GM19193 (cell line): ENCODE measurements around the gene NEAT1.

Experiments
- POLR2A ChIP-seq: IDR thresholded peaks from 4 replicates; pipeline ENCODE4 v1.6.1; 2011; ENCODE audit not compliant: insufficient read depth, insufficient read length; ENCODE audit errors: extremely low read depth

The NEAT1 gene

GRCh38 chr11:65382804-65383368, 39.7 kb upstream of the NEAT1 start:
- no peak for TF ChIP-seq POLR2A

- no peak for TF ChIP-seq POLR2A
Measured at GRCh38 chr11:65383778-65384177, 38.8 kb upstream of the NEAT1 start.

GRCh38 chr11:65384301-65384889, 38.2 kb upstream of the NEAT1 start:
- no peak for TF ChIP-seq POLR2A

- peak; percentile 85 for TF ChIP-seq POLR2A
Measured at GRCh38 chr11:65386307-65387140, 36.1 kb upstream of the NEAT1 start, which contains the start of gene FRMD8. Gene FRMD8 (plus strand): TSS chr11:65386637. CDS start chr11:65387037, 400 bp downstream.

GRCh38 chr11:65388731-65389130, 33.9 kb upstream of the NEAT1 start:
- TF ChIP-seq POLR2A = no peak

GRCh38 chr11:65389294-65389980, 33.2 kb upstream of the NEAT1 start:
- no peak for TF ChIP-seq POLR2A

- no peak for TF ChIP-seq POLR2A
Measured at GRCh38 chr11:65390099-65390941, 32.3 kb upstream of the NEAT1 start.

- TF ChIP-seq POLR2A = no peak
Measured at GRCh38 chr11:65390996-65391395, 31.6 kb upstream of the NEAT1 start.

- TF ChIP-seq POLR2A = no peak
Measured at GRCh38 chr11:65392186-65392829, 30.3 kb upstream of the NEAT1 start.

GRCh38 chr11:65392899-65393298, 29.7 kb upstream of the NEAT1 start:
- no peak for TF ChIP-seq POLR2A

- no peak for TF ChIP-seq POLR2A
Measured at GRCh38 chr11:65393513-65394079, 29.0 kb upstream of the NEAT1 start.

- no peak for TF ChIP-seq POLR2A
Measured at GRCh38 chr11:65394125-65394536, 28.5 kb upstream of the NEAT1 start.

- TF ChIP-seq POLR2A = no peak
Measured at GRCh38 chr11:65395961-65396530, 26.6 kb upstream of the NEAT1 start.
